ENCODE measurements around the gene ATP2B3.

The ATP2B3 gene

GRCh38 chrX:153539171-153539978, 21.9 kb downstream of the ATP2B3 start:
- no peak for DNase-seq

GRCh38 chrX:153539979-153540358, 22.5 kb downstream of the ATP2B3 start:
- no peak for DNase-seq

GRCh38 chrX:153544727-153545126, 27.3 kb downstream of the ATP2B3 start:
- no peak for DNase-seq

GRCh38 chrX:153546386-153546785, 28.9 kb downstream of the ATP2B3 start:
- DNase-seq: no peak

GRCh38 chrX:153547195-153547594, 29.8 kb downstream of the ATP2B3 start:
- DNase-seq: no peak

GRCh38 chrX:153549231-153549630, 31.8 kb downstream of the ATP2B3 start:
- DNase-seq: no peak

GRCh38 chrX:153549807-153550206, 32.4 kb downstream of the ATP2B3 start:
- no peak for DNase-seq

GRCh38 chrX:153551135-153551534, 33.7 kb downstream of the ATP2B3 start:
- no peak for DNase-seq

GRCh38 chrX:153554519-153555167, 37.2 kb downstream of the ATP2B3 start:
- DNase-seq: no peak

GRCh38 chrX:153556767-153557166, 39.3 kb downstream of the ATP2B3 start:
- DNase-seq: no peak

GRCh38 chrX:153557618-153558355, 40.3 kb downstream of the ATP2B3 start:
- no peak for DNase-seq

- no peak for DNase-seq
Observed at GRCh38 chrX:153560000-153560399, 42.6 kb downstream of the ATP2B3 start.

GRCh38 chrX:153560466-153560865, 43.0 kb downstream of the ATP2B3 start:
- no peak for DNase-seq

GRCh38 chrX:153561337-153561736, 43.9 kb downstream of the ATP2B3 start:
- no peak for DNase-seq

GRCh38 chrX:153562546-153562945, 45.1 kb downstream of the ATP2B3 start:
- no peak for DNase-seq

- no peak for DNase-seq
Observed at GRCh38 chrX:153564047-153564606, 46.7 kb downstream of the ATP2B3 start.

GRCh38 chrX:153565996-153566580, 48.6 kb downstream of the ATP2B3 start:
- no peak for DNase-seq

- no peak for DNase-seq
Observed at GRCh38 chrX:153568451-153569011, 51.1 kb downstream of the ATP2B3 start.

- no peak for DNase-seq
Observed at GRCh38 chrX:153569475-153569874, 52.0 kb downstream of the ATP2B3 start.

GRCh38 chrX:153571534-153571908, 54.1 kb downstream of the ATP2B3 start:
- no peak for DNase-seq

- no peak for DNase-seq
Observed at GRCh38 chrX:153572601-153573000, 55.2 kb downstream of the ATP2B3 start.

GRCh38 chrX:153573984-153574383, 56.5 kb downstream of the ATP2B3 start:
- no peak for DNase-seq

All from NCI-H187 treated with DMSO at 0.1 percent for 48 hours (cell line).